ENCODE results near the gene STXBP3. TPM values are rescaled to one million over a fixed set of nuclear protein-coding genes. Genes with fewer than 3 reads are reported as not detected.

STXBP3 gene
- total RNA-seq, 1 experiment from 2014 or later = 24.4 TPM

GRCh38 chr1:108791790-108792189 lies 45.3 kb downstream of the STXBP3 start:
- Histone ChIP-seq H3K27me3 (replicated peaks; ENCODE audit: insufficient read depth, low read depth, low read length, poor library complexity) (no peaks in the 10 kb centered on the region), H3K4me1 (ENCODE audit: insufficient read depth, low read length, poor library complexity, severe bottlenecking) (no peaks in the 10 kb centered on the region), H3K9me3 (ENCODE audit: low read depth, low read length, poor library complexity, severe bottlenecking) (peaks cover 17% of the 10 kb centered on the region), H3K36me3 (ENCODE audit: insufficient read depth, low read length, poor library complexity, severe bottlenecking) (peaks cover 5% of the 10 kb centered on the region), H3K4me3 (ENCODE audit: low read depth, low read length, poor library complexity, severe bottlenecking) (no peak overlapping the region), H3K27ac (ENCODE audit: low read depth, low read length, poor library complexity, severe bottlenecking) (no peak overlapping the region)
- ChIA-PET CTCF (no interaction called here), POLR2A (ENCODE audit: low non-redundant PET) (no interaction called here)
- intact Hi-C loops (cut with micrococcal nuclease; ENCODE audit: unreplicated experiment) = no loop called here
- DNase-seq (ENCODE audit: low spot score) = no peak
- BruUV-seq (replicated peaks) = no TSS peak
- TF ChIP-seq EZH2 (IDR thresholded peaks at IDR 0.05; ENCODE audit: borderline replicate concordance, low read depth, low read length, poor library complexity, severe bottlenecking) = no peak
- TF ChIP-seq, protein P1, sequence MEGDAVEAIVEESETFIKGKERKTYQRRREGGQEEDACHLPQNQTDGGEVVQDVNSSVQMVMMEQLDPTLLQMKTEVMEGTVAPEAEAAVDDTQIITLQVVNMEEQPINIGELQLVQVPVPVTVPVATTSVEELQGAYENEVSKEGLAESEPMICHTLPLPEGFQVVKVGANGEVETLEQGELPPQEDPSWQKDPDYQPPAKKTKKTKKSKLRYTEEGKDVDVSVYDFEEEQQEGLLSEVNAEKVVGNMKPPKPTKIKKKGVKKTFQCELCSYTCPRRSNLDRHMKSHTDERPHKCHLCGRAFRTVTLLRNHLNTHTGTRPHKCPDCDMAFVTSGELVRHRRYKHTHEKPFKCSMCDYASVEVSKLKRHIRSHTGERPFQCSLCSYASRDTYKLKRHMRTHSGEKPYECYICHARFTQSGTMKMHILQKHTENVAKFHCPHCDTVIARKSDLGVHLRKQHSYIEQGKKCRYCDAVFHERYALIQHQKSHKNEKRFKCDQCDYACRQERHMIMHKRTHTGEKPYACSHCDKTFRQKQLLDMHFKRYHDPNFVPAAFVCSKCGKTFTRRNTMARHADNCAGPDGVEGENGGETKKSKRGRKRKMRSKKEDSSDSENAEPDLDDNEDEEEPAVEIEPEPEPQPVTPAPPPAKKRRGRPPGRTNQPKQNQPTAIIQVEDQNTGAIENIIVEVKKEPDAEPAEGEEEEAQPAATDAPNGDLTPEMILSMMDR (conservative IDR thresholded peaks at IDR 0.05; ENCODE audit: low read depth, low read length) = no peak

DNA sequence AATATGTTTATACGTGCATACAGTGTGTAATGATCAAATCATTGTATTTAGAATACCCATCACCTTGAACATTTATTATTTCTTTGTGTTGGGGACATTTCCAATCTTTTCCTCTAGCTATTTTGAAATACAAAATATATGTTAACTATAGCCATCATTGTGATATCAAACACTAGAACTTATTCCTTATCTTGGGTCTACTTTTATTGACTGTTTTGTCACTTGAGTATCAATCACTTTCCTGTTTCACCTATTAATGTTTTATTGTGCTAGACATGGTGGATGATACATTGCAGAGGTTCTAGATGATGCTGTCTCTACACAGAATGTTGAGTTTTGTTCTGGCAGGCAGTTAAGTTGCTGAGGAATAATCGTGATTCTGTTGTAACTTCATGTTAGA lies 45.9 kb downstream of the STXBP3 start:
- CTCF ChIA-PET = interaction anchor here (0.6 kb wide), 1 partner anchor 105 kb away, joined by 5 read pairs; no protein-coding TSS in a partner anchor
- H3K4me3 ChIP-seq (ENCODE audit: low read depth, low read length, poor library complexity, severe bottlenecking) = no peak overlapping the region

DNA sequence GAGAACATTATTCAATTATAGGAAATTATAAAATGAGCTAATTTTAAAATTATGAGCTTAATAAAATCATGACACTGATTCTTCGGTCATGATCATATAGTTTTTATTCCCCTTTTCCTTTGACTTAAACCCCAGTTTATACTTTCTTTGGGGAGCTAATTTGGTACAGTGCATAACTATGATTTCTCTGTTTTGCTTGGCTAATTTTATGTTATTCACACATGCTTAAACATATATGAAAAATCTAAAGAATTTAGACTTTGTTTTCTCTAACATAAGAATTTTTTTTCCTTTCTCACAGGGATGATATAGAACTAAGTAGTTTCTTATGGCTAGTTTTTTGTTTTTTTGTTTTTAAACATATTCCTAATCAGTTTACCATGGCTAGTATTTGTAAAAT lies 52.5 kb downstream of the STXBP3 start:
- Histone ChIP-seq H3K27ac (ENCODE audit: low read depth, low read length, poor library complexity, severe bottlenecking) (no peak overlapping the region), H3K36me3 (ENCODE audit: insufficient read depth, low read length, poor library complexity, severe bottlenecking) (peaks cover 10% of the 10 kb centered on the region), H3K4me1 (ENCODE audit: insufficient read depth, low read length, poor library complexity, severe bottlenecking) (no peaks in the 10 kb centered on the region), H3K27me3 (replicated peaks; ENCODE audit: insufficient read depth, low read depth, low read length, poor library complexity) (no peaks in the 10 kb centered on the region), H3K4me3 (ENCODE audit: low read depth, low read length, poor library complexity, severe bottlenecking) (no peak overlapping the region), H3K9me3 (ENCODE audit: low read depth, low read length, poor library complexity, severe bottlenecking) (no peaks in the 10 kb centered on the region)
- TF ChIP-seq EZH2 (IDR thresholded peaks at IDR 0.05; ENCODE audit: borderline replicate concordance, low read depth, low read length, poor library complexity, severe bottlenecking) = no peak
- TF ChIP-seq, protein P1 (conservative IDR thresholded peaks at IDR 0.05; ENCODE audit: low read depth, low read length) = no peak
- POLR2A ChIA-PET (ENCODE audit: low non-redundant PET) = no interaction called here
- DNase-seq (ENCODE audit: low spot score) = no peak
- BruUV-seq (replicated peaks) = no TSS peak
- CTCF ChIA-PET = no interaction called here
- intact Hi-C loops (cut with micrococcal nuclease; ENCODE audit: unreplicated experiment) = no loop called here

More for the DNA sequence above, 45.9 kb downstream of the STXBP3 start:
- Histone ChIP-seq H3K27me3 (replicated peaks; ENCODE audit: insufficient read depth, low read depth, low read length, poor library complexity) (no peaks in the 10 kb centered on the region), H3K27ac (ENCODE audit: low read depth, low read length, poor library complexity, severe bottlenecking) (no peak overlapping the region), H3K9me3 (ENCODE audit: low read depth, low read length, poor library complexity, severe bottlenecking) (peaks cover 17% of the 10 kb centered on the region), H3K36me3 (ENCODE audit: insufficient read depth, low read length, poor library complexity, severe bottlenecking) (peaks cover 5% of the 10 kb centered on the region), H3K4me1 (ENCODE audit: insufficient read depth, low read length, poor library complexity, severe bottlenecking) (no peaks in the 10 kb centered on the region)
- no TSS peak for BruUV-seq (replicated peaks)
- intact Hi-C loops (cut with micrococcal nuclease; ENCODE audit: unreplicated experiment) = no loop called here
- POLR2A ChIA-PET (ENCODE audit: low non-redundant PET) = no interaction called here
- TF ChIP-seq EZH2 (IDR thresholded peaks at IDR 0.05; ENCODE audit: borderline replicate concordance, low read depth, low read length, poor library complexity, severe bottlenecking) = no peak
- TF ChIP-seq, protein P1 (conservative IDR thresholded peaks at IDR 0.05; ENCODE audit: low read depth, low read length) = no peak
- DNase-seq (ENCODE audit: low spot score) = no peak

All from A673 (cell line).